OCI-LY7 (cell line): ENCODE measurements around the gene CTNNA3. TPM values are rescaled to one million over a fixed set of nuclear protein-coding genes. Genes with fewer than 3 reads are reported as not detected.

Experiments
- BruUV-seq: library from RNA; stranded (reverse); fragments of 400-500 nt; replicated peaks from 2 replicates; lab custom pipeline; 2021; lab: Mats Ljungman, UMichigan
- CTCF ChIA-PET: fragments of 300-600 bp; sonication (Branson Sonifier 250); formaldehyde crosslinking; loops from one replicate; lab custom pipeline; 2022; ENCODE audit warnings: antibody characterized with exemption; ENCODE audit not compliant: unreplicated experiment; lab: Charles Lee
- POLR2A ChIA-PET: fragments of 300-600 bp; sonication (Branson Sonifier 250); formaldehyde crosslinking; loops from one replicate; lab custom pipeline; 2022; ENCODE audit warnings: antibody characterized with exemption; lab: Charles Lee
- DNase-seq: peaks from one replicate; pipeline ENCODE4 v3.0.0-alpha.2; 2015; ENCODE audit warnings: low spot score
- H2AFZ ChIP-seq: fragments of 200-600 bp; sonication (generic), shearing (Covaris generic); 2 replicates; pipeline ENCODE4 v1.6.1; 2014; ENCODE audit warnings: mild to moderate bottlenecking, antibody characterized with exemption, low read length, moderate library complexity
- H3K27ac ChIP-seq: fragments of 200-600 bp; sonication (generic); 2 replicates; pipeline ENCODE4 v1.5.1; 2014; ENCODE audit warnings: mixed run types, low read depth, mild to moderate bottlenecking, moderate library complexity, low read length, inconsistent platforms; ENCODE audit not compliant: poor library complexity, severe bottlenecking
- H3K36me3 ChIP-seq: fragments of 200-600 bp; sonication (generic); 2 replicates; pipeline ENCODE4 v1.6.1; 2014; ENCODE audit warnings: mild to moderate bottlenecking, antibody characterized with exemption, low read length, moderate library complexity, mixed read lengths; ENCODE audit not compliant: insufficient read depth
- H3K4me1 ChIP-seq: fragments of 200-600 bp; sonication (generic); 2 replicates; pipeline ENCODE4 v1.5.1; 2014; ENCODE audit warnings: mild to moderate bottlenecking, low read length; ENCODE audit not compliant: insufficient read depth, poor library complexity, severe bottlenecking
- H3K4me2 ChIP-seq: fragments of 200-600 bp; sonication (generic); 2 replicates; pipeline ENCODE4 v1.6.1; 2014; ENCODE audit warnings: mild to moderate bottlenecking, low read length
- H3K4me3 ChIP-seq: fragments of 200-600 bp; sonication (generic); 2 replicates; pipeline ENCODE4 v1.5.1; 2014; ENCODE audit warnings: mild to moderate bottlenecking, low read depth, low read length; ENCODE audit not compliant: poor library complexity, severe bottlenecking
- H3K79me2 ChIP-seq: fragments of 200-600 bp; sonication (generic); 2 replicates; pipeline ENCODE4 v1.6.1; 2016; ENCODE audit warnings: low read depth, mild to moderate bottlenecking, low read length, moderate library complexity, mixed read lengths; ENCODE audit not compliant: insufficient read depth
- H3K9me2 ChIP-seq: fragments of 200-600 bp; sonication (generic); 2 replicates; pipeline ENCODE4 v1.6.1; 2016; ENCODE audit warnings: mild to moderate bottlenecking, low read length, mixed read lengths; ENCODE audit not compliant: insufficient read depth
- H3K9me3 ChIP-seq: fragments of 200-600 bp; sonication (generic); 2 replicates; pipeline ENCODE4 v1.6.1; 2014; ENCODE audit warnings: mild to moderate bottlenecking, mixed run types, low read length, mixed read lengths
- H4K20me1 ChIP-seq: fragments of 200-600 bp; sonication (generic); 2 replicates; pipeline ENCODE4 v1.6.1; 2014; ENCODE audit warnings: mild to moderate bottlenecking, antibody characterized with exemption, low read length, moderate library complexity, mixed read lengths; ENCODE audit not compliant: insufficient read depth
- EZH2phosphoT487 ChIP-seq: fragments of 200-600 bp; sonication (generic); IDR thresholded peaks from 2 replicates; pipeline ENCODE4 v1.6.1; 2018; ENCODE audit warnings: low read depth, borderline replicate concordance, mild to moderate bottlenecking, mixed run types, antibody characterized with exemption, low read length, moderate library complexity, mixed read lengths
- intact Hi-C: fragments of 100-400 bp; cut with micrococcal nuclease; formaldehyde crosslinking; loops from one replicate; pipeline ENCODE4 v1.10.0; 2022; ENCODE audit not compliant: unreplicated experiment
- total RNA-seq, 2 experiments: library from RNA; depleted of rRNA in 1 of 2; stranded (reverse); fragments of >200 nt in 1 of 2; shearing (Covaris generic) in 1 of 2; gene quantifications; 2 replicates each; pipeline ENCODE4 v1.2.3, GENCODE V29; 2014 to 2022
- TF ChIP-seq, protein P1 (sequence below): fragments of 200-600 bp; sonication (generic); conservative IDR thresholded peaks from 2 replicates; pipeline ENCODE4 v1.5.1; 2014; ENCODE audit warnings: mild to moderate bottlenecking, antibody characterized with exemption, low read length, moderate library complexity, mixed read lengths

Gene CTNNA3
- total RNA-seq, 2 experiments from 2014 or later = not detected

DNA sequence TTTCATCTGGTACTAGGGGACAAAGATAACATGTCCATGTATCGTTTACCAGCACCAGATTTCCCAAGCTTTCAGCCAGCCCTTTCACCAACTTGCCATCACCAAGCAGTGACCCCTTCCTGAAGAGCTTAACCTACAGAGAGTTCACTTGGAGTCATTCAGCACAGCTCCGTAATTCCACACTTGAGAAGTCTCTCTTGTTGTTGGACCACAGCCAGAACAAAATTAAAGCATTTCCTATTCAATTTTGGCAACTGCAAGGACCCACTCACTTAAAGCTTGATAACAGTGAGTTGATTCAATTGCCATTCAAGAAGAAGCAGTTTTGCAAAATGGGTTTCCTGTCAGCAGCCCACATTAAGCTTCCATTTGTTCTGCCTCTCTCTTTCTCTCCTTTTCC is 858.7 kb downstream of the CTNNA3 start:
- Histone ChIP-seq H3K4me3 (no peak overlapping the region), H2AFZ (no peak overlapping the region), H3K79me2 (no peaks in the 10 kb centered on the region), H3K4me2 (no peak overlapping the region), H3K9me2 (no peaks in the 10 kb centered on the region), H3K9me3 (no peaks in the 10 kb centered on the region), H3K36me3 (no peaks in the 10 kb centered on the region), H4K20me1 (no peaks in the 10 kb centered on the region), H3K27ac (no peak overlapping the region), H3K4me1 (no peaks in the 10 kb centered on the region)
- CTCF ChIA-PET = no interaction called here
- intact Hi-C loops = no loop called here
- no peak for DNase-seq
- TF ChIP-seq, protein P1, sequence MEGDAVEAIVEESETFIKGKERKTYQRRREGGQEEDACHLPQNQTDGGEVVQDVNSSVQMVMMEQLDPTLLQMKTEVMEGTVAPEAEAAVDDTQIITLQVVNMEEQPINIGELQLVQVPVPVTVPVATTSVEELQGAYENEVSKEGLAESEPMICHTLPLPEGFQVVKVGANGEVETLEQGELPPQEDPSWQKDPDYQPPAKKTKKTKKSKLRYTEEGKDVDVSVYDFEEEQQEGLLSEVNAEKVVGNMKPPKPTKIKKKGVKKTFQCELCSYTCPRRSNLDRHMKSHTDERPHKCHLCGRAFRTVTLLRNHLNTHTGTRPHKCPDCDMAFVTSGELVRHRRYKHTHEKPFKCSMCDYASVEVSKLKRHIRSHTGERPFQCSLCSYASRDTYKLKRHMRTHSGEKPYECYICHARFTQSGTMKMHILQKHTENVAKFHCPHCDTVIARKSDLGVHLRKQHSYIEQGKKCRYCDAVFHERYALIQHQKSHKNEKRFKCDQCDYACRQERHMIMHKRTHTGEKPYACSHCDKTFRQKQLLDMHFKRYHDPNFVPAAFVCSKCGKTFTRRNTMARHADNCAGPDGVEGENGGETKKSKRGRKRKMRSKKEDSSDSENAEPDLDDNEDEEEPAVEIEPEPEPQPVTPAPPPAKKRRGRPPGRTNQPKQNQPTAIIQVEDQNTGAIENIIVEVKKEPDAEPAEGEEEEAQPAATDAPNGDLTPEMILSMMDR = no peak
- no peak for TF ChIP-seq EZH2phosphoT487
- BruUV-seq = no TSS peak
- POLR2A ChIA-PET = no interaction called here

DNA sequence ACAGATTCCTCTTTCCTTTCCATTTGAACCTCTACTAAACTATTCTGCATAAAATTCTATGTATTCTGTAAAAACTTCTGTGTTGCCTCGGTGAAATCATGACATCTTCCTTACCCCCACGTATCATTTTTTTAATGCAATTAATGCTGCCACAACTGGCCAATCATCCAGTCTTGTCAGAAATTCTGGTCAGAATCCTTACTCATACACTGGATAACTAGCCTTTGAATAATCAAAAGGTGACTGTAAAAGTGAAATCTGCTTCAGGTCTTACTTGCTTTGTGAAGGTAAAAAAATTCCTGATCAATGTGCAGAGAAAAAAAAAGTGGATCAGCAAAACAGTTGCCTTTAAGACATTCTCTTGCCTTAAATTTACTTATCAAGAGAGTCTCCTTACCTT is 859.2 kb downstream of the CTNNA3 start:
- Histone ChIP-seq H2AFZ (no peak overlapping the region), H3K4me1 (no peaks in the 10 kb centered on the region), H3K79me2 (no peaks in the 10 kb centered on the region), H4K20me1 (no peaks in the 10 kb centered on the region), H3K4me2 (no peak overlapping the region), H3K27ac (no peak overlapping the region), H3K9me3 (no peaks in the 10 kb centered on the region), H3K9me2 (no peaks in the 10 kb centered on the region), H3K4me3 (no peak overlapping the region), H3K36me3 (no peaks in the 10 kb centered on the region)
- no peak for DNase-seq
- TF ChIP-seq, protein P1 = no peak
- no peak for TF ChIP-seq EZH2phosphoT487
- intact Hi-C loops = no loop called here
- CTCF ChIA-PET = no interaction called here
- POLR2A ChIA-PET = interaction anchor here (1.1 kb wide), 1 partner anchor 14 kb away, joined by 3 read pairs; no protein-coding TSS in a partner anchor
- BruUV-seq = no TSS peak

DNA sequence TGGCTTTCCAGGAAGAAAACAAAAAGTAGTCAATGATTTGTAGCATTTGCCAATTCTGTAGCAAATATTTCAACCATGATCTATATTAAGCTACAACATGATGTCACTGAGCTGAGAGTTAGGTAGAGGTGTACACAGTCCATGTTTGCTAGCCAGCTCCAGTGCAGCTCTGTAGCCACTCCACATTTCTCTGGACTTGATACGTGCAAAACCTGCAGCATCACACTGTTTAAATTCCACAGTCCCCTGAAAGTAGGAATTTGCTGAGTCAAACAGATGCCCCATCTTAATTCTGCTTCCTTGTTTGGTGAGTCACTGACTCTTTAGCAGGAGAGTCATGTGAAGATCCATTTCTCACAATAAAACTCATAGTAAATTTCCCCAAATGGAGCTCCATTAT is 859.9 kb downstream of the CTNNA3 start:
- Histone ChIP-seq H3K4me1 (no peaks in the 10 kb centered on the region), H3K36me3 (no peaks in the 10 kb centered on the region), H3K4me3 (no peak overlapping the region), H4K20me1 (no peaks in the 10 kb centered on the region), H3K9me2 (no peaks in the 10 kb centered on the region), H3K9me3 (no peaks in the 10 kb centered on the region), H3K79me2 (no peaks in the 10 kb centered on the region), H3K4me2 (no peak overlapping the region), H2AFZ (no peak overlapping the region), H3K27ac (no peak overlapping the region)
- ChIA-PET CTCF (no interaction called here), POLR2A (interaction anchor here (0.6 to 1.1 kb wide), 3 partner anchors 13 to 506 kb away, joined by 3 to 4 read pairs (median 3); no protein-coding TSS in a partner anchor)
- DNase-seq = no peak
- TF ChIP-seq, protein P1 = no peak
- TF ChIP-seq EZH2phosphoT487 = no peak
- no TSS peak for BruUV-seq
- intact Hi-C loops = no loop called here
